Body of pancreas (tissue), 4 donors: Measurements from ENCODE around the gene MRRF.

Experiments
- CTCF ChIP-seq, 7 experiments: fragments of 450-650 bp in 4 of 7; fragments of 200-600 bp in 3 of 7; sonication (generic) in 3 of 7; IDR thresholded peaks; one replicate each; pipeline ENCODE4 v1.5.1; 2016 to 2019; ENCODE audit warnings: antibody characterized with exemption in 7 of 7
- POLR2A ChIP-seq, 3 donors: fragments of 450-650 bp; IDR thresholded peaks; one replicate each; pipeline ENCODE4 v1.6.1; 2016; ENCODE audit warnings: antibody characterized with exemption in 3 of 3, mild to moderate bottlenecking in 2 of 3

GRCh38 chr9:122348791-122349190, 84.1 kb downstream of the MRRF start:
- no peak for TF ChIP-seq CTCF (IDR thresholded peaks at IDR 0.05)
- no peak for TF ChIP-seq POLR2A (IDR thresholded peaks at IDR 0.05)
